ENCODE measurements around the gene ASB16. TPM values are rescaled to one million over a fixed set of nuclear protein-coding genes. Genes with fewer than 3 reads are reported as not detected.
"Not testable (repeated sequence)": the region's sequence is repeated elsewhere in the genome, so short reads cannot be mapped to it uniquely, and the experiment has no call there.

The ASB16 gene
- total RNA-seq, 1 donor from 2014 or later, result not detected

DNA sequence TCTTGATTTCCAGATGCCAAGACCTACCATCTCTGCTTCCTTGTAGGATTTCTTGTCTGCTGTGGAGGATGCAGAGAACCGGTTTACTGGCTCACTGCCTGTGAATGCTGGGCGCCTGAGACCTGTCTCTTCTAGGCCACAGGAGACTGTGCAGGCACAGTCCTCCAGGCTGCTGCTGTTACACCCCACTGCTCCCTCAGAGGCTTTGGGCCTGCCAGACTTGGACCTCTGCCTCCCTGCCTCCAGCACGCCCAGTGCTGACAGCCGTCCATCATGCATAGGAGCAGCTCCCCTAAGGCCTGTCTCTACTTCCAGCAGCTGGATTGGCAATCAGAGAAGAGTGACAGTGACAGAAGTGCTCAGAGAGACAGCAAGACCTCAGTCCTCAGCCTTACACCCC, 22.7 kb upstream of the ASB16 start:
- TF ChIP-seq, protein P1, sequence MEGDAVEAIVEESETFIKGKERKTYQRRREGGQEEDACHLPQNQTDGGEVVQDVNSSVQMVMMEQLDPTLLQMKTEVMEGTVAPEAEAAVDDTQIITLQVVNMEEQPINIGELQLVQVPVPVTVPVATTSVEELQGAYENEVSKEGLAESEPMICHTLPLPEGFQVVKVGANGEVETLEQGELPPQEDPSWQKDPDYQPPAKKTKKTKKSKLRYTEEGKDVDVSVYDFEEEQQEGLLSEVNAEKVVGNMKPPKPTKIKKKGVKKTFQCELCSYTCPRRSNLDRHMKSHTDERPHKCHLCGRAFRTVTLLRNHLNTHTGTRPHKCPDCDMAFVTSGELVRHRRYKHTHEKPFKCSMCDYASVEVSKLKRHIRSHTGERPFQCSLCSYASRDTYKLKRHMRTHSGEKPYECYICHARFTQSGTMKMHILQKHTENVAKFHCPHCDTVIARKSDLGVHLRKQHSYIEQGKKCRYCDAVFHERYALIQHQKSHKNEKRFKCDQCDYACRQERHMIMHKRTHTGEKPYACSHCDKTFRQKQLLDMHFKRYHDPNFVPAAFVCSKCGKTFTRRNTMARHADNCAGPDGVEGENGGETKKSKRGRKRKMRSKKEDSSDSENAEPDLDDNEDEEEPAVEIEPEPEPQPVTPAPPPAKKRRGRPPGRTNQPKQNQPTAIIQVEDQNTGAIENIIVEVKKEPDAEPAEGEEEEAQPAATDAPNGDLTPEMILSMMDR (IDR thresholded peaks at IDR 0.05), result no peak
- no peaks in the 10 kb centered on the region for H3K4me1 ChIP-seq
- H3K36me3 ChIP-seq, result no peaks in the 10 kb centered on the region
- no peaks in the 10 kb centered on the region for H3K9me3 ChIP-seq
- no peaks in the 10 kb centered on the region for H3K27me3 ChIP-seq
- no peak for ATAC-seq
- H3K27ac ChIP-seq, result no peak overlapping the region
- DNase-seq, result no peak
- intact Hi-C loops (cut with DNase I), result no loop called here
- no peak overlapping the region for H3K4me3 ChIP-seq

DNA sequence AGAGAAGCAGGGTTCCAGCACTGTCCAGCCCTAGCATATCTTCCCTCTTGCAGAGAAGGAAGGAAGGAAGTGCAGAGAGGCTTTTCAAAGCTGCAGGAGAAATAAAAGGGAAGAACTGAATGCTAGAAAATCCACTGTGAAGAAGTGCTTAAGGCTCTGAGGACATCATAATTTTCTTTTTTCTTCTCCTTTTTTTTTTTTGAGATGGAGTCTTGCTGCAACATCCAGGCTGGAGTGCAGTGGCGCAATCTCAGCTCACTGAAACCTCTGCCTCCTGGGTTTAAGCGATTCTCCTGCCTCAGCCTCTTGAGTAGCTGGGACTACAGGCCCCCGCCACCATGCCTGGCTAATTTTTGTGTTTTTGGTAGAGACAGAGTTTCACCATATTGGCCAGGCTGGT, 21.4 kb upstream of the ASB16 start:
- intact Hi-C loops (cut with DNase I); H3K27ac ChIP-seq: not testable (repeated sequence)

DNA sequence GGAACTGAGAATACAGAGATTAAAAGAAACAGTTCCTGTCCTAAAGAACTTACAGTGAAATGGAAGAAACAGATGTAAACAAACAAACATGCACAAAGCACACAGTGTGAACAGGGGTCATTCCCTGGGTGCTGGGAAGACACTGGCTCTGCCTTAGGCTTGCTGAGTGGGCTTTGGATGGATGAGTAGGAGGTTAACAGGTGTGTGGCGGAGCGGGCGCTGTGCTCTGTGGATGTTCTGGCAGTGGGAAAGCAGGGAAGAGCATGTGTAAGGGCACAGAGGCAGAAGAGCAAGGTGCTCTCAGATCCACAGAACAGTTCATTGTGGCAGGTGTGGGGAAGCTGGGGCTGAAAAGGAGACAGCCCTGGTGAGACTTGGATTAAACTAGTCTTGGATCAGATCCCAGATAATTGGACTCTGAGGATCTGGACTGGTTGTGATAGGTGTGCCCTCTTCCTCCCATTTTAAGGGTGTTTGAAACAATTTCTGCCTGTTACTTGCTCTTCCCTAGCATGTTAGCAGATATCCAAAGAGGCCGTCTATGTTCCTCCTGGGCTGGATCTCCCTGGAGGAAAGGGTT, 20.7 kb upstream of the ASB16 start:
- Histone ChIP-seq H3K9me3 (no peaks in the 10 kb centered on the region), H3K27me3 (no peaks in the 10 kb centered on the region), H3K36me3 (no peaks in the 10 kb centered on the region), H3K4me3 (no peak overlapping the region), H3K4me1 (no peaks in the 10 kb centered on the region), H3K27ac (no peak overlapping the region)
- TF ChIP-seq, protein P1 (IDR thresholded peaks at IDR 0.05), result no peak
- no peak for ATAC-seq
- no peak for DNase-seq
- intact Hi-C loops (cut with DNase I), result no loop called here

More for the DNA sequence above, 21.4 kb upstream of the ASB16 start:
- not testable (repeated sequence) for H3K4me3 ChIP-seq, H3K27me3 ChIP-seq, H3K36me3 ChIP-seq, ATAC-seq, H3K4me1 ChIP-seq, DNase-seq, H3K9me3 ChIP-seq

DNA sequence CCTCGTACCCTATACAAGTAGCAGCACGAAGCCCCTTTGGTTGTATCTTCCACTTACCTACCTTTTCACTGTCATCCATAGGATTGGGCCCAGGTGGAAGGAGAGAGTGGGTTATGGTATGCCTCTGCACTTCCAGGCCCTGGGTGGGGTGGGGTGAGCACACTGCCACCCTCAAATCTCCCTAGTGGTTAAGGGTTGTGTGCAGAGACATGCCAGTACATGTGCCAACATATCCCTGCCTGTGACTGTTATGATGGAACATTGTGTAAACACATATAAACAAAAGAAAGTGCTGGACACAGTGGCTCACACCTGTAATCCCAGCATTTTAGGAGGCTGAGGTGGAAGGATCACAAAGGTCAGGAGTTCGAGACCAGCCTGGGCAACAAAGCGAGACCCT, 17.6 kb upstream of the ASB16 start:
- TF ChIP-seq, protein P1 (IDR thresholded peaks at IDR 0.05), result no peak
- H3K36me3 ChIP-seq, result no peaks in the 10 kb centered on the region
- H3K27ac ChIP-seq, result no peak overlapping the region
- H3K27me3 ChIP-seq, result no peaks in the 10 kb centered on the region
- H3K4me1 ChIP-seq, result no peaks in the 10 kb centered on the region
- H3K9me3 ChIP-seq, result no peaks in the 10 kb centered on the region
- no peak for DNase-seq
- intact Hi-C loops (cut with DNase I), result no loop called here
- no peak overlapping the region for H3K4me3 ChIP-seq
- ATAC-seq, result no peak

DNA sequence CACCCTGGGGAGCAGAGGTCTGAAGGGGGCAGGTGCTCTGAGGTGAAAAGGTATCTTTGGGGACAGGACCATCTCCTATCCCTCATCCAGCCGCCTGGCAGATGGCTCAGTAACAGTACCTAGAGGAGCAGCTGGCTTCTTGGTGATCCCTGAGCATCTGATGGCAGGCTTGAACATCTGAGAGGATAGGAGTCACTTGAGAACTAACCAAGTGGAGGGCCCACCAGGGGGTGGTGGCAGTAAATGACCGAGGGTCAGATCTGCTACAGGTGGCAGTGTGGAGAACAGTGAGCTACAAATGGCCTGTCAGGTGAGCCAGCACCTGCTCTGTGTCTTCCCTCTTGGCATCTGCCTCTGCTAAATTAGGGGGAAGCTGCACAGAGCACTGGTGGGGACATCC, 15.0 kb upstream of the ASB16 start:
- no peaks in the 10 kb centered on the region for H3K27me3 ChIP-seq
- DNase-seq (no peak), ATAC-seq (no peak)
- TF ChIP-seq, protein P1 (IDR thresholded peaks at IDR 0.05), result no peak
- no peaks in the 10 kb centered on the region for H3K36me3 ChIP-seq
- H3K4me3 ChIP-seq, result no peak overlapping the region
- H3K27ac ChIP-seq, result no peak overlapping the region
- intact Hi-C loops (cut with DNase I), result no loop called here
- no peaks in the 10 kb centered on the region for H3K4me1 ChIP-seq
- H3K9me3 ChIP-seq, result no peaks in the 10 kb centered on the region

DNA sequence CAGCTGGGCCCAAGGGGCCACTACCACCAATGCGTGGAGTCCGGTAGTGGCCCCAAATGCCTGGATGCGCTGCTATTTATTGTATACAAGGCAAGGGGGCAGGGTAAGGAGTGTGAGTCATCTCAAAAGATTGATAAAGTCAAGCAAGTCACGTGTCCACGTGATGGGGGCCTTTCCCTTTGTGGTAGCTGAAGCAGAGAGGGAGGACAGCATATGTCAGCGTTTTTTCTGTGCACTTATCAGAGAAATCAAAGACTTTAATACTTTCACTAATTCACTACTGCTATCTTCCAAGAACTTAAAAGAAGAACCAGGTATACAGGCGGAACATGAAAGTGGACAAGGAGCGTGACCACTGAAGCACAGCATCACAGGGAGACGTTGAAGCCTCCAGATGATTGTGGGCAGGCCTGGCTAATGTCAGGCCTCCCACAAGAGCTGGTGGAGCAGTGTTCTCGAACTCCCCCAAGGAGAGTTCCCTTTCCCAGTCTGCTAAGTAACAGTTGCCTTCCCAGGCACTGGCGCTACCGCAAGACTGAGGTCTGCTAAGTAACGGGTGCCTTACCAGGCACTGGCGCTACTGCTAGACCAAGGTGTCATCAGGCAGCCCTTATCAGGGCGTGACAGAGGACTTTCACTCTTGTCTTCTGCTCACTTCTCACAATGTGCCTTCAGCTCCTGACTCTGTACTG, 10.8 kb upstream of the ASB16 start:
- DNase-seq, result no peak
- no peaks in the 10 kb centered on the region for H3K4me1 ChIP-seq
- TF ChIP-seq, protein P1 (IDR thresholded peaks at IDR 0.05), result no peak
- ATAC-seq, result no peak
- H3K4me3 ChIP-seq, result no peak overlapping the region
- no peaks in the 10 kb centered on the region for H3K9me3 ChIP-seq
- H3K27ac ChIP-seq, result no peak overlapping the region
- H3K27me3 ChIP-seq, result no peaks in the 10 kb centered on the region
- no peaks in the 10 kb centered on the region for H3K36me3 ChIP-seq
- intact Hi-C loops (cut with DNase I), result no loop called here
